Fibroblast of gingiva (primary cell): ENCODE measurements around the gene ENTPD3.
"Not testable (repeated sequence)": the region's sequence is repeated elsewhere in the genome, so short reads cannot be mapped to it uniquely, and the experiment has no call there.

Experiments used
- DNase-seq: peaks from one replicate; pipeline ENCODE4 v3.0.0-alpha.2; 2011; ENCODE audit warnings: low read depth

ENTPD3 gene

GRCh38 chr3:40462838-40463237 lies 75.9 kb downstream of the ENTPD3 start:
- not testable (repeated sequence) for DNase-seq

- DNase-seq = no peak
Observed at GRCh38 chr3:40463579-40463978, 76.6 kb downstream of the ENTPD3 start.

GRCh38 chr3:40464339-40465110 lies 77.5 kb downstream of the ENTPD3 start:
- DNase-seq = no peak

- DNase-seq = no peak
Observed at GRCh38 chr3:40465111-40465407, 78.1 kb downstream of the ENTPD3 start.

- DNase-seq = no peak
Observed at GRCh38 chr3:40465456-40465855, 78.5 kb downstream of the ENTPD3 start.

GRCh38 chr3:40468018-40468417 lies 81.0 kb downstream of the ENTPD3 start:
- DNase-seq = no peak

- no peak for DNase-seq
Observed at GRCh38 chr3:40470701-40471100, 83.7 kb downstream of the ENTPD3 start.

GRCh38 chr3:40476478-40477470 lies 89.8 kb downstream of the ENTPD3 start, which contains the start of gene ZNF619:
Gene ZNF619, plus strand, starts transcription at chr3:40477122. Its CDS starts 858 bp downstream, at chr3:40477980.
- peak; percentile 79 for DNase-seq

- no peak for DNase-seq
Observed at GRCh38 chr3:40477666-40478065, 90.7 kb downstream of the ENTPD3 start.
